Left renal pelvis (tissue), 4 donors: ENCODE measurements around the gene RHEX. TPM values are rescaled to one million over a fixed set of nuclear protein-coding genes. Genes with fewer than 3 reads are reported as not detected.
"Not testable (repeated sequence)": the region's sequence is repeated elsewhere in the genome, so short reads cannot be mapped to it uniquely, and the experiment has no call there.

Source experiments
- DNase-seq, 4 donors: peaks; one replicate each; pipeline ENCODE4 v3.0.0-alpha.2; 2013; ENCODE audit warnings: low read depth in 4 of 4, low spot score in 3 of 4
- polyA plus RNA-seq, 4 donors: library from polyadenylated mRNA; unstranded; fragments of 120-200 nt; gene quantifications; one replicate each; pipeline ENCODE4 v1.2.1, GENCODE V29; 2013; ENCODE audit not compliant: insufficient read length in 4 of 4

The RHEX gene
- polyA plus RNA-seq, 4 donors: 0.10 to 6.8 (median 3.0) TPM

- not testable (repeated sequence) for DNase-seq
These were observed 5.4 kb downstream of the RHEX start for GRCh38 chr1:206058289-206058926.

GRCh38 chr1:206058927-206059292 lies 5.9 kb downstream of the RHEX start:
- no peak for DNase-seq

GRCh38 chr1:206059355-206059915 lies 6.5 kb downstream of the RHEX start:
- DNase-seq: no peak

GRCh38 chr1:206060844-206061243 lies 7.9 kb downstream of the RHEX start:
- no peak for DNase-seq

- no peak for DNase-seq
These were observed 9.5 kb downstream of the RHEX start for GRCh38 chr1:206062464-206062863.

GRCh38 chr1:206064001-206064400 lies 11.0 kb downstream of the RHEX start:
- DNase-seq: not testable (repeated sequence)

GRCh38 chr1:206064501-206064900 lies 11.5 kb downstream of the RHEX start:
- DNase-seq: not testable (repeated sequence)

GRCh38 chr1:206065547-206066145 lies 12.7 kb downstream of the RHEX start:
- no peak for DNase-seq

- no peak for DNase-seq
These were observed 13.7 kb downstream of the RHEX start for GRCh38 chr1:206066479-206067171.

- DNase-seq: no peak
These were observed 14.7 kb downstream of the RHEX start for GRCh38 chr1:206067486-206068227.

GRCh38 chr1:206068314-206068713 lies 15.3 kb downstream of the RHEX start:
- no peak for DNase-seq

GRCh38 chr1:206070627-206071304 lies 17.8 kb downstream of the RHEX start:
- no peak for DNase-seq

GRCh38 chr1:206074839-206075238 lies 21.9 kb downstream of the RHEX start:
- DNase-seq: no peak

- no peak for DNase-seq
These were observed 23.1 kb downstream of the RHEX start for GRCh38 chr1:206075786-206076755.

- DNase-seq: no peak
These were observed 26.2 kb downstream of the RHEX start for GRCh38 chr1:206079135-206079534.

GRCh38 chr1:206080026-206080820 lies 27.2 kb downstream of the RHEX start:
- DNase-seq: no peak

GRCh38 chr1:206081856-206082255 lies 28.9 kb downstream of the RHEX start:
- DNase-seq: no peak
